Breast epithelium (tissue), 4 donors: ENCODE results near the gene MCM3AP. TPM values are rescaled to one million over a fixed set of nuclear protein-coding genes. Genes with fewer than 3 reads are reported as not detected.

Experiments used
- DNase-seq, 2 donors: peaks; one replicate each; pipeline ENCODE4 v3.0.0-alpha.2; 2019; ENCODE audit warnings: low spot score in 2 of 2
- H3K27ac ChIP-seq, 2 donors: fragments of 200-600 bp; sonication (generic) in 1 of 2; one replicate each; pipeline ENCODE4 v1.5.1; 2016 to 2019; ENCODE audit warnings: mild to moderate bottlenecking in 1 of 2
- H3K27me3 ChIP-seq, 2 donors: fragments of 200-600 bp; sonication (generic) in 1 of 2; one replicate each; pipeline versions ENCODE4 v1.5.1 to v1.6.0; 2017 to 2019; ENCODE audit warnings: control low read depth in 1 of 2, mild to moderate bottlenecking in 1 of 2
- H3K36me3 ChIP-seq: fragments of 200-600 bp; one replicate; pipeline ENCODE4 v1.5.1; 2019
- H3K4me1 ChIP-seq, 2 donors: fragments of 200-600 bp; sonication (generic); one replicate each; pipeline ENCODE4 v1.5.1; 2016 to 2019; ENCODE audit warnings: control low read depth in 1 of 2
- H3K4me3 ChIP-seq, 3 donors: fragments of 200-600 bp; sonication (generic); 1 replicate in 2 of 3; 2 replicates in 1 of 3; pipeline ENCODE4 v1.5.1; 2016 to 2019; ENCODE audit warnings: mild to moderate bottlenecking in 3 of 3, moderate library complexity in 2 of 3
- H3K9me3 ChIP-seq, 2 donors: fragments of 200-600 bp; sonication (generic) in 1 of 2; one replicate each; pipeline ENCODE4 v1.5.1; 2016 to 2019; ENCODE audit warnings: control low read depth in 1 of 2
- CTCF ChIP-seq, 3 donors: fragments of 450-650 bp; IDR thresholded peaks; one replicate each; pipeline ENCODE4 v1.5.1; 2016 to 2017; ENCODE audit warnings: antibody characterized with exemption in 3 of 3, mild to moderate bottlenecking in 3 of 3, moderate library complexity in 3 of 3
- POLR2A ChIP-seq: fragments of 450-650 bp; IDR thresholded peaks from one replicate; pipeline ENCODE4 v1.6.1; 2016; ENCODE audit warnings: antibody characterized with exemption, mild to moderate bottlenecking, moderate library complexity
- POLR2AphosphoS5 ChIP-seq, 3 donors: sonication (generic); formaldehyde crosslinking; IDR thresholded peaks; one replicate each; pipeline ENCODE4 v1.6.1; 2017; ENCODE audit warnings: antibody characterized with exemption in 3 of 3
- intact Hi-C: fragments of 100-400 bp; cut with DNase I; formaldehyde crosslinking; loops from one replicate; pipeline ENCODE4 v1.15.1; 2023; ENCODE audit warnings: low total_unique reads
- total RNA-seq, 3 donors: library from RNA; depleted of rRNA; stranded (reverse); fragments of >200 nt; gene quantifications; one replicate each; pipeline ENCODE4 v1.1.0, GENCODE V29; 2016

MCM3AP gene
- total RNA-seq, 3 donors from 2014 or later, result 91.5 to 100.0 (median 99.2) TPM

GRCh38 chr21:46319186-46319585 is 33.8 kb upstream of the MCM3AP start:
- intact Hi-C loops, result no loop called here
- Histone ChIP-seq H3K9me3 (no peaks in the 10 kb centered on the region), H3K36me3 (no peaks in the 10 kb centered on the region), H3K4me1 (peaks cover 3 to 11% of the 10 kb centered on the region in 2 donors), H3K27ac (no peak overlapping the region), H3K27me3 (no peaks in the 10 kb centered on the region), H3K4me3 (no peak overlapping the region)
- TF ChIP-seq POLR2A, result no peak
- no peak for TF ChIP-seq CTCF (IDR thresholded peaks at IDR 0.05)
- TF ChIP-seq POLR2AphosphoS5 (IDR thresholded peaks at IDR 0.05), result no peak
- no peak for DNase-seq

GRCh38 chr21:46318464-46318845 is 33.0 kb upstream of the MCM3AP start:
- DNase-seq, result no peak
- Histone ChIP-seq H3K4me3 (no peak overlapping the region), H3K27ac (no peak overlapping the region), H3K9me3 (no peaks in the 10 kb centered on the region), H3K27me3 (no peaks in the 10 kb centered on the region), H3K36me3 (no peaks in the 10 kb centered on the region), H3K4me1 (peaks cover 3 to 11% of the 10 kb centered on the region in 2 donors)
- intact Hi-C loops, result no loop called here
- TF ChIP-seq POLR2AphosphoS5 (IDR thresholded peaks at IDR 0.05), result no peak

GRCh38 chr21:46317710-46318463 is 32.5 kb upstream of the MCM3AP start:
- H3K27me3 ChIP-seq, result no peaks in the 10 kb centered on the region
- intact Hi-C loops, result no loop called here
- H3K27ac ChIP-seq, result no peak overlapping the region
- H3K4me3 ChIP-seq, result no peak overlapping the region
- H3K36me3 ChIP-seq, result no peaks in the 10 kb centered on the region
- peaks cover under 1 to 10% of the 10 kb centered on the region in 2 donors for H3K4me1 ChIP-seq
- H3K9me3 ChIP-seq, result no peaks in the 10 kb centered on the region
- no peak for DNase-seq
- no peak for TF ChIP-seq CTCF (IDR thresholded peaks at IDR 0.05)
- no peak for TF ChIP-seq POLR2AphosphoS5 (IDR thresholded peaks at IDR 0.05)
- TF ChIP-seq POLR2A, result no peak

GRCh38 chr21:46316708-46317324 is 31.4 kb upstream of the MCM3AP start:
- H3K4me3 ChIP-seq, result no peak overlapping the region
- H3K4me1 ChIP-seq, result no peaks in the 10 kb centered on the region
- TF ChIP-seq CTCF (IDR thresholded peaks at IDR 0.05) (no peak), POLR2AphosphoS5 (IDR thresholded peaks at IDR 0.05) (no peak), POLR2A (no peak)
- H3K36me3 ChIP-seq, result no peaks in the 10 kb centered on the region
- no peak overlapping the region for H3K27ac ChIP-seq
- intact Hi-C loops, result no loop called here
- no peaks in the 10 kb centered on the region for H3K27me3 ChIP-seq
- H3K9me3 ChIP-seq, result no peaks in the 10 kb centered on the region
- no peak for DNase-seq

GRCh38 chr21:46314441-46315020 is 29.1 kb upstream of the MCM3AP start:
- H3K27me3 ChIP-seq, result no peaks in the 10 kb centered on the region
- no peaks in the 10 kb centered on the region for H3K36me3 ChIP-seq
- H3K4me3 ChIP-seq, result no peak overlapping the region
- no peaks in the 10 kb centered on the region for H3K9me3 ChIP-seq
- TF ChIP-seq POLR2A, result no peak
- no peak for TF ChIP-seq CTCF (IDR thresholded peaks at IDR 0.05)
- no peak for TF ChIP-seq POLR2AphosphoS5 (IDR thresholded peaks at IDR 0.05)
- H3K4me1 ChIP-seq, result no peaks in the 10 kb centered on the region
- no peak for DNase-seq
- no peak overlapping the region for H3K27ac ChIP-seq
- intact Hi-C loops, result no loop called here
